AG09309 (cell line): Measurements from ENCODE around the gene CNDP1.

Source experiments
- DNase-seq: peaks from one replicate; pipeline ENCODE4 v3.0.0-alpha.2; 2010; ENCODE audit warnings: low read depth
- H3K4me3 ChIP-seq: 2 replicates; pipeline ENCODE4 v1.5.1; 2011; ENCODE audit warnings: mild to moderate bottlenecking, low read depth, low read length, moderate library complexity; ENCODE audit not compliant: control insufficient read depth
- TF ChIP-seq, protein P1 (sequence below): IDR thresholded peaks from 2 replicates; pipeline ENCODE4 v1.5.1; 2011; ENCODE audit warnings: mild to moderate bottlenecking, low read depth, low read length, inconsistent platforms; ENCODE audit not compliant: insufficient read depth, control insufficient read depth; ENCODE audit errors: missing control alignments

CNDP1 gene

DNA sequence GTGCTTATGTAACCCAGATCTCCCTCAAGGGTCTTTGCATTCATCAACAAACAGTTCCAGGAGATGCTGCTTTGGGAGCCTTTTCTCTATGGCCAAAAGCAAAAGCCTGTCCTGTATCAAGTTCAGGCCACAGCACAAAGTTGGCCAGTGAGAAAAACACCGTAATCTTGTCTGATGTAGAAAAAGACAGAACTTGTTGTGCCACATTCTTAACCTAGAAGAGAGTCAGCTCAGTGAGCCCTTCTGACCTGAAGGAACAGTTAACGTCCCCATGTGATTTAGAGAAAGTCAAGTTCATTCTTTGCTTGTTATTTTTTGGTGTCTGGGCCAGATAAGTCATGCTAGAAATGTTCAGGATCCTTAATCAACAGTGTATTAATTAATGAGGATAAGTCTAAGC is 7.8 kb upstream of the CNDP1 start:
- TF ChIP-seq, protein P1, sequence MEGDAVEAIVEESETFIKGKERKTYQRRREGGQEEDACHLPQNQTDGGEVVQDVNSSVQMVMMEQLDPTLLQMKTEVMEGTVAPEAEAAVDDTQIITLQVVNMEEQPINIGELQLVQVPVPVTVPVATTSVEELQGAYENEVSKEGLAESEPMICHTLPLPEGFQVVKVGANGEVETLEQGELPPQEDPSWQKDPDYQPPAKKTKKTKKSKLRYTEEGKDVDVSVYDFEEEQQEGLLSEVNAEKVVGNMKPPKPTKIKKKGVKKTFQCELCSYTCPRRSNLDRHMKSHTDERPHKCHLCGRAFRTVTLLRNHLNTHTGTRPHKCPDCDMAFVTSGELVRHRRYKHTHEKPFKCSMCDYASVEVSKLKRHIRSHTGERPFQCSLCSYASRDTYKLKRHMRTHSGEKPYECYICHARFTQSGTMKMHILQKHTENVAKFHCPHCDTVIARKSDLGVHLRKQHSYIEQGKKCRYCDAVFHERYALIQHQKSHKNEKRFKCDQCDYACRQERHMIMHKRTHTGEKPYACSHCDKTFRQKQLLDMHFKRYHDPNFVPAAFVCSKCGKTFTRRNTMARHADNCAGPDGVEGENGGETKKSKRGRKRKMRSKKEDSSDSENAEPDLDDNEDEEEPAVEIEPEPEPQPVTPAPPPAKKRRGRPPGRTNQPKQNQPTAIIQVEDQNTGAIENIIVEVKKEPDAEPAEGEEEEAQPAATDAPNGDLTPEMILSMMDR, result no peak
- no peak overlapping the region for H3K4me3 ChIP-seq

DNA sequence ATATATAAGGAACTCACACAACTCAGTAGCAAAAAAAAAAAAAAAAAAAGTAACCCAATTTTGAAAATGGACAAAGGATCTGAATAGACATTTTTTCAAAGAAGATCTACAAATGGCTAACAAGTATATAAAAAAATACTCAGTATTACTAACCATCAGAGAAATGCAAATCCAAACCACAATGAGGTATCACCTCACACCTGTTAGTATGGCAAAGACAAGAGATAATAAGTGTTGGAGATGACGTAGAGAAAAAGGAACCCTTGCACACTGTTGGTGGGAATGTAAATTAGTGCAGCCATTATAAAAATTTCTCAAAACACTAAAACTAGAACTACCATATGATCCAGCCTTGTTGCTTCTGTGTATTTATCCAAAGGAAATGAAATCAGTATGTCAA is 5.8 kb upstream of the CNDP1 start:
- DNase-seq, result no peak
- TF ChIP-seq, protein P1, result no peak

More for the DNA sequence above, 7.8 kb upstream of the CNDP1 start:
- no peak for DNase-seq

DNA sequence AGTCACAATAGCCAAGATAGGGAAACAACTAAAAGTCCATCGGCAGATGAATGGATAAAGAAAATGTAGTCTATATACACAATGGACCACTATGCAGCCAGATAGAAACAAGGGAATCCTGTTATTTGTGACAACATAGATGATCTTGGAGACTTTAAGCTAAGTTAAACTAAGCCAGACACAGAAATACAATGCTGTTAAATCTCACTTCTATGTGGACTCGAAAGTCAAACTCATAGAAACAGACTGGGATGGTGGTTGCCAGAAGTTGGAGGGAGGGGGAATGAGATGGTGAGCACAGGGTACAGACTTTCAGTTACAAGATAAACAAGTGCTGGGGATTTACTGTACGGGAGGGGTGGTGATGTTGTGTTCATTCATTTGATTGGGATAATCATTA is 5.4 kb upstream of the CNDP1 start:
- TF ChIP-seq, protein P1, result no peak
- no peak overlapping the region for H3K4me3 ChIP-seq
- DNase-seq, result no peak

More for the DNA sequence above, 5.8 kb upstream of the CNDP1 start:
- H3K4me3 ChIP-seq, result no peak overlapping the region

DNA sequence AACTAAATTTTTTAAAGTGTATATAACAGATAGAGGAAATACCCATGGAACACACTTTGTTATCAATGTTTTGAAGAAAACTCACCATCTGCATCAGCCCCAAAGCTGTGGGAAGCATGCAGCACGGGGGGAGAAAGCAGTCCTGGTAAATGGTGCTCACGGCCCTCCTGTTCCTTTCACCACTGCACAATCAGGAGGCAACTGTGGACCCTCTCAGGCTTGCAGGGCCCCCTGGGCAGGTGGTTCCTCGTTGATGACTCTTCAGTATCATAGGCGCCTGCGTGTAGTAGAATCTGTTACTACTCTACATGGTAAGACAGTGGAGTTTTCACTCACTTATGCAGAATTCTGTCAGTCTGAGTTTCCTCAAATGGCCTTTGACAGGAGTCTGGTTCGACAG is 4.9 kb upstream of the CNDP1 start:
- H3K4me3 ChIP-seq, result no peak overlapping the region
- no peak for DNase-seq
- TF ChIP-seq, protein P1, result no peak

DNA sequence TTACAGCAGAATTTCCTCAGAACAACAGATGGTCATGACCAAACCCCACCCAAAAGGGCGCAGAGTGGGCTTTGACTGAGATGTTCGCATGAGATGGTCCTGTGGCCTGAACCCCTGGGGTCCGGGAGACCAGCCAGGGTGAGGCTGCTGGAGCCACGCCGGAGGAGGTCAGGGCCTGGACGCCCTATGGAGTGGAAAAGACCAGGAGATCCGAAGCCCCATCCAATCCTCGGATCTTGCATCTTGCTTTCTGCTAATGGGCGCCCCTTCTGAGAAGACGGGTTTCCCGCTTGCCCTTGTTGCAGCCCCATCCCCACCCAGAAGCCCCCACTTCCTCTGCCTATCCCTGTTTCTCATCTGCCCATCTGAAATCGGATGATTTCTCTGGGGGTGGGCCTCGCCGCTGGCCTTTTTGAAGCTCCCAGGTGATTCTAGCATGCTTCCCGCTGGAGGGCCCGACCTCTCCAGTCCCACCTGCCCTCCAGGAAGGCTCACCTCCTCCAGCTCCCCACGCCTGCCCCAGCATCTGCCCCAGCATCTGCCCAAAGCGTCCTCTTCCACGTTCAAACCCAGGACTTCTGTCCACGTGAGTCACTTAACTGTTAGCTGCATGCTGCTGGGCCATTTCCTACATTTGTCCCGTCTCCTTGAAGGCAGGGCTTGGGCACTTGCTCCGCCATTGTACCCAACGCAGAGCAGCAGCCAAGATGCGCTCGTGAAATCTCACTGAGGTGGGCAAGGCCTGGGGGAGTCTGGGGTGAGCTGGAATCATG is 4.3 kb upstream of the CNDP1 start:
- H3K4me3 ChIP-seq, result no peak overlapping the region
- DNase-seq, result no peak
- TF ChIP-seq, protein P1, result no peak

DNA sequence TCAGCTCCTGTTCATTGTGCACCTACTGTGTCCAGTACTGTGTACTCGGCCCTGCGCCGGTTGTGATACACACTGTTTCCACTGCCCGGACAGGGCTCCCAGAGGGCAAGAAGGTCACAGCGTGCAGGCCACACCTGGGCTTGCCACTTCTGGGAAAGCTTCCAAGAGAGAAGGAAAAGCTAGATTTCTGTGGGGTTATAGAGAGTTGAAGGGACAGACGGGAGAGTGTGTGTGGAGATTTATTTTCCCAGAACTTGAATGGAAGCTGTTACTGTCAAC is 3.8 kb upstream of the CNDP1 start:
- TF ChIP-seq, protein P1, result no peak
- DNase-seq, result no peak
- H3K4me3 ChIP-seq, result no peak overlapping the region
